ENCODE measurements around the gene RIPOR1.

DNA sequence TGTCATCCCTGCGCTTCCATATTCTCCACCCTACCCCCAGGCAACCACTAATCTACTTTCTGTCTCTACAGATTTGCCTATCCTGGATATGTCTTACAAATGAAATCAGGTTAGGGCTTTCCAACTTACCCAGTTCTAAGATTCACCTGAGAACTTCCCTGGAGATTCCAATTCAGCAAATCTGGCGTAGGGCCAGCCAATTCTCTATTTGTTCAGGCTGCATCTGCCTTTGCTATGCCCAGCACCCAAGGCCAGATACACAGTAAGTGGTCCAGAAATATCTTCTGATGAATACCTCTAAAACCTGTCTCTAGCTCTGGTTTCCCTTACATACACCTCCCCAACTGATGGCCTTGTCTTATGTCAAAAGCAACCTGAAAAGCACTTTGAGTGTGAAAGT is 23.3 kb downstream of the RIPOR1 start:
- TF ChIP-seq, protein P1, sequence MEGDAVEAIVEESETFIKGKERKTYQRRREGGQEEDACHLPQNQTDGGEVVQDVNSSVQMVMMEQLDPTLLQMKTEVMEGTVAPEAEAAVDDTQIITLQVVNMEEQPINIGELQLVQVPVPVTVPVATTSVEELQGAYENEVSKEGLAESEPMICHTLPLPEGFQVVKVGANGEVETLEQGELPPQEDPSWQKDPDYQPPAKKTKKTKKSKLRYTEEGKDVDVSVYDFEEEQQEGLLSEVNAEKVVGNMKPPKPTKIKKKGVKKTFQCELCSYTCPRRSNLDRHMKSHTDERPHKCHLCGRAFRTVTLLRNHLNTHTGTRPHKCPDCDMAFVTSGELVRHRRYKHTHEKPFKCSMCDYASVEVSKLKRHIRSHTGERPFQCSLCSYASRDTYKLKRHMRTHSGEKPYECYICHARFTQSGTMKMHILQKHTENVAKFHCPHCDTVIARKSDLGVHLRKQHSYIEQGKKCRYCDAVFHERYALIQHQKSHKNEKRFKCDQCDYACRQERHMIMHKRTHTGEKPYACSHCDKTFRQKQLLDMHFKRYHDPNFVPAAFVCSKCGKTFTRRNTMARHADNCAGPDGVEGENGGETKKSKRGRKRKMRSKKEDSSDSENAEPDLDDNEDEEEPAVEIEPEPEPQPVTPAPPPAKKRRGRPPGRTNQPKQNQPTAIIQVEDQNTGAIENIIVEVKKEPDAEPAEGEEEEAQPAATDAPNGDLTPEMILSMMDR (conservative IDR thresholded peaks at IDR 0.05): no peak
- no peak for TF ChIP-seq ZFX (IDR thresholded peaks at IDR 0.05)
